Ectodermal cell (in vitro differentiated cells): ENCODE results near the gene SYT5.
"Not testable (repeated sequence)": the region's sequence is repeated elsewhere in the genome, so short reads cannot be mapped to it uniquely, and the experiment has no call there.

Experiments used
- H3K27ac ChIP-seq: 2 replicates; pipeline ENCODE4 v1.7.0; 2013; ENCODE audit warnings: mild to moderate bottlenecking, low read depth, low read length; ENCODE audit not compliant: insufficient read depth, poor library complexity, severe bottlenecking
- H3K27me3 ChIP-seq: 2 replicates; pipeline ENCODE4 v1.7.0; 2013; ENCODE audit warnings: mild to moderate bottlenecking, low read length; ENCODE audit not compliant: insufficient read depth, control insufficient read depth, poor library complexity, severe bottlenecking
- H3K36me3 ChIP-seq: one replicate; pipeline ENCODE4 v1.7.0; 2013; ENCODE audit warnings: low read length; ENCODE audit not compliant: control insufficient read depth, insufficient read depth
- H3K4me1 ChIP-seq: one replicate; pipeline ENCODE4 v1.7.0; 2013; ENCODE audit warnings: low read length; ENCODE audit not compliant: control insufficient read depth, insufficient read depth
- H3K4me3 ChIP-seq: 2 replicates; pipeline ENCODE4 v1.7.0; 2013; ENCODE audit warnings: low read depth, low read length, control low read depth; ENCODE audit not compliant: insufficient read depth
- H3K9me3 ChIP-seq: 2 replicates; pipeline ENCODE4 v1.7.0; 2013; ENCODE audit warnings: mild to moderate bottlenecking, low read length, moderate library complexity; ENCODE audit not compliant: control insufficient read depth
- WGBS, 2 experiments: methylation state at CpG; one replicate each; pipeline ENCODE4 v1.1.7; 2013; ENCODE audit warnings: missing lambda C conversion rate in 2 of 2; 5-methylcytosine and 5-hydroxymethylcytosine counted together

Gene SYT5

GRCh38 chr19:55224679-55225414 is 44.8 kb upstream of the SYT5 start:
- H3K4me3 ChIP-seq, H3K27me3 ChIP-seq, H3K9me3 ChIP-seq, H3K36me3 ChIP-seq, H3K4me1 ChIP-seq: not testable (repeated sequence)
- H3K27ac ChIP-seq = peak overlapping the region; percentile 16
- 73 to 79% methylated on average over 10 to 11 of the region's 11 CpGs for WGBS, 2 experiments

DNA sequence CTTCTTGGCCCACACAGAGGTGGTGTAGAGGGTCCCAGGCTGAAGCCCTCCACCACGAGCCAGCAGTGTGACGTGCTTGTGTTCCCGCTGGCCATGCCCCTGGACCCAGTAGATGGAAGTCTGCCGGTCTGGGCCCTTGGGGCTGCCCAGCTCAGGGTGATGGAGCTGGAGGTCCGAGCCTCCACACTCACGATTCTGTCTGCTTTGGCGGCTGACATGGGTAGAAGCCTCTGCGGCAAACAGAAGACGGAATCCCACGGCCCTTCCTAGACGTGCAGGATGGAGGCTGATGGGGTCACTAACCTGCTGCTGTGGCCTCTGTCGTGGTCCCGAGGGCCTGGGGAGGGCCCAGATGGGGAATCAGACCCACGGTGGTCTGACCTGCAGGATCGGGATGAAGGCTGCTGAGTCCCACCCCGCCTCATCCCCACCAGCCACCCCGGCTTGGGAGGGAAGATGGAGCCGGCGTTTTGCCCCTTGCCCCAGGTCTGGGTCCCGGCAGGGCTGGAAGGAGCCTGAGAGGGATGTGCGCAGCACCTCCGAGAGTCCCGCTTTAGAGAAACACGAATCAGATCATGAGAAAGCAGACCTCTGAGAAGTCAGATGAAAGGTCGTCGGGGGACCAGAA is 44.1 kb upstream of the SYT5 start:
- 90 to 91% methylated on average over 26 of the region's 26 CpGs for WGBS, 2 experiments
- no peaks in the 10 kb centered on the region for H3K9me3 ChIP-seq
- H3K36me3 ChIP-seq = no peaks in the 10 kb centered on the region

DNA sequence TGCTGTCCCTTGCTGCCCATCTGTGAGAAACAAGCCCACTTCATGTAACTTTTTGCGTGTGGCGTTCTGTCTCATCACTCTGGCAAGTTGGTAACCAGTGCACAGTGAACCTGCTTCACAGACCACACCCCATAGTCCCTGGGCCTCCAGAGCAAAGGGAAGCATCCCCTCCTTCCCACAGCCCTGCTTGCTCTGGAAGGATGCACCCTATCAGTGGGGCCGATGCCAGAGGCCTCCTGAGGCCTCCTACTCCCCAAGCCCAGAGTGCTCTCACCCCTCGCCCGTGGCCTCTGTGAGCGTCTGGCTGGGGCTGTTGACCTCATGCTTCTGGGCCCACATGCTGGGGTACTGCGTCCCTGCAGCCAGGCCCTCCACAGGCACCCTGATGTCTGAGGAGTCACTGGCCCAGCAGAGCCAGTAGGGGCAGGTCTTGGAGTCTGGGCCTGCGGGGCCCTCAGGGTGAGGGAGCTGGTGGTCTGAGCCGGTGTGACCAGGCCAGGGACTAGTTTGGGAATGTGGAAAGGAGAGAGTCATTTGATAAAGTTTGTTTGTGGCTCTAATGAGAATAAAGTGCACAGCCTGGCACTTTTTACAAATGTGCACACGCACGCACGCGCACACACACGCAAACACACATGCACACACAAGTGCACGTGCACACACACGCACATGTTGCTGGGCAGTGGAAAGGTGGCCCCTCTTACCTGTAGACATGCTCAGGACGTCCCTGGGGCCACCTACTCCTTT is 43.4 kb upstream of the SYT5 start:
- Histone ChIP-seq H3K9me3 (no peaks in the 10 kb centered on the region), H3K27me3 (no peaks in the 10 kb centered on the region), H3K4me3 (no peak overlapping the region), H3K4me1 (no peaks in the 10 kb centered on the region), H3K27ac (peak overlapping the region; percentile 26), H3K36me3 (no peaks in the 10 kb centered on the region)
- WGBS, 2 experiments = 94 to 95% methylated on average over 17 of the region's 17 CpGs

More for the DNA sequence above, 44.1 kb upstream of the SYT5 start:
- no peaks in the 10 kb centered on the region for H3K27me3 ChIP-seq
- peak overlapping the region; percentile 26 for H3K27ac ChIP-seq
- no peak overlapping the region for H3K4me3 ChIP-seq
- no peaks in the 10 kb centered on the region for H3K4me1 ChIP-seq

DNA sequence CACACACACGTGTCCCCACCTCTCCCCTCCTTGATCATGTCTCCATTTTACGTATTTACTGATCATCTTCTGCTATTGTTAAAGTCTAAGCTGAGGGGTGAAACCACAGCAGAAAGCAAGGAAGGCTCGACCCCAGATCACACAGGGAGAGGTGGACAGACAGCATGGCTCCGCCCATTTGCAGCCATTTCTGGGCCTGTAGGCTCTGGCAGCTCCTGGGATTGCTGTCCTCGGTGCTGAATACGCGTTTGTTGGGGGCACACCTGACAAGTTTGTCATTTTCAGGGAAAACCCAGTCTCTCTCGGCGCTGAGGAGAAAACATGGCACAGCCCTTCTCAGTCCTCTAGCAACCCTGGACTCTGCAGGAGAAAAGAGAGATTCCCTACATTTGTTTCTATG is 40.4 kb upstream of the SYT5 start:
- Histone ChIP-seq H3K27me3 (no peaks in the 10 kb centered on the region), H3K27ac (no peak overlapping the region), H3K4me1 (no peaks in the 10 kb centered on the region), H3K36me3 (no peaks in the 10 kb centered on the region), H3K9me3 (no peaks in the 10 kb centered on the region), H3K4me3 (no peak overlapping the region)
- WGBS, 2 experiments = 83 to 85% methylated on average over 9 of the region's 9 CpGs

GRCh38 chr19:55216461-55217198 is 36.5 kb upstream of the SYT5 start:
- Histone ChIP-seq H3K27me3 (no peaks in the 10 kb centered on the region), H3K4me1 (no peaks in the 10 kb centered on the region), H3K27ac (peak overlapping the region; percentile 39), H3K4me3 (peak overlapping the region; percentile 39), H3K9me3 (peaks cover 3% of the 10 kb centered on the region), H3K36me3 (no peaks in the 10 kb centered on the region)
- WGBS, 2 experiments = 4 to 6% methylated on average over 36 of the region's 36 CpGs

DNA sequence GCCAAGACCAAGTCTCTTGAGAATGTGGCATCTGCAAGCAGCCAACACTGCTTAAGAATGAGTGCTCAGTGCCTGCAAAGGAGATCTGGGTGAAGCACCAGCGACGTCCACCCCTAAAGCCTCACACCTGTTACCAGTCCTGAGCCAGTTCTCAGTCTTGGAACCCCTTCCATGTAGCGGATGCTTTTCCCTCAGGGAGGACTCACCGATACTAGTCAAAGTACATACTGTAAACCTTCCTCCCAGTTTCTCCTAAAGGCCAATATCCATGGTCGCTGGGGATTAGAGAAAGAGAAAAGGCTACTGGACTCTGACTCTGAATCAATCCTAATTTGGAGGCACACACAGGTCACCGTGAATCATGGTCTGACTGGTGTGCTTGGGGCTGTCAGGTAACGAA is 33.5 kb upstream of the SYT5 start:
- H3K4me3 ChIP-seq = no peak overlapping the region
- H3K27ac ChIP-seq = no peak overlapping the region
- no peaks in the 10 kb centered on the region for H3K36me3 ChIP-seq
- peaks cover 3% of the 10 kb centered on the region for H3K9me3 ChIP-seq
- H3K4me1 ChIP-seq = no peaks in the 10 kb centered on the region
- no peaks in the 10 kb centered on the region for H3K27me3 ChIP-seq
- WGBS, 2 experiments = 90 to 91% methylated on average over 7 of the region's 7 CpGs

DNA sequence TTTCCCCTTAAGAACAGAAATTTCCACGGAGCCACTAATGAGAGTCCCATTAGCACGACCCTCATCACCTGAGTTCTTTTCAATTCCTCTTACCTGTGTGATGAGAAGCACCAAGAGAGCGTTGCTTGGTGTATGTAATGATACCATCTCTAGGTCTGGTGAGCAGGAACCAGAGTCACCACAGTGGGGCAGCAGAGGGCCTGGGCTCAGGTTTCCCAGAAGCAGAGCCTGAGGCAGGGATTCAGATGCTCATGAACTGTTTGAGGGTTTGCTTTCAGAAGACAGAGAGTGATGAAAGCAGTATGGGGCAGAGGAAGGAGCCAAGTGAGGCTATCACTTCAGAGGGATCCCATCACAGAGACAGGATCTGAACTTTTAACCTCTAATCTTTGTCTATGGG is 32.4 kb upstream of the SYT5 start:
- no peaks in the 10 kb centered on the region for H3K36me3 ChIP-seq
- no peaks in the 10 kb centered on the region for H3K27me3 ChIP-seq
- 78 to 85% methylated on average over 3 of the region's 3 CpGs for WGBS, 2 experiments
- H3K9me3 ChIP-seq = peaks cover 3% of the 10 kb centered on the region
- H3K4me3 ChIP-seq = no peak overlapping the region
- H3K4me1 ChIP-seq = no peaks in the 10 kb centered on the region
- H3K27ac ChIP-seq = no peak overlapping the region

GRCh38 chr19:55209693-55210472 is 29.8 kb upstream of the SYT5 start:
- Histone ChIP-seq H3K27ac (no peak overlapping the region), H3K4me3 (no peak overlapping the region), H3K9me3 (peaks cover 3% of the 10 kb centered on the region), H3K27me3 (no peaks in the 10 kb centered on the region), H3K36me3 (no peaks in the 10 kb centered on the region), H3K4me1 (peaks cover 2% of the 10 kb centered on the region)
- WGBS, 2 experiments = 76% methylated on average over 17 of the region's 17 CpGs

DNA sequence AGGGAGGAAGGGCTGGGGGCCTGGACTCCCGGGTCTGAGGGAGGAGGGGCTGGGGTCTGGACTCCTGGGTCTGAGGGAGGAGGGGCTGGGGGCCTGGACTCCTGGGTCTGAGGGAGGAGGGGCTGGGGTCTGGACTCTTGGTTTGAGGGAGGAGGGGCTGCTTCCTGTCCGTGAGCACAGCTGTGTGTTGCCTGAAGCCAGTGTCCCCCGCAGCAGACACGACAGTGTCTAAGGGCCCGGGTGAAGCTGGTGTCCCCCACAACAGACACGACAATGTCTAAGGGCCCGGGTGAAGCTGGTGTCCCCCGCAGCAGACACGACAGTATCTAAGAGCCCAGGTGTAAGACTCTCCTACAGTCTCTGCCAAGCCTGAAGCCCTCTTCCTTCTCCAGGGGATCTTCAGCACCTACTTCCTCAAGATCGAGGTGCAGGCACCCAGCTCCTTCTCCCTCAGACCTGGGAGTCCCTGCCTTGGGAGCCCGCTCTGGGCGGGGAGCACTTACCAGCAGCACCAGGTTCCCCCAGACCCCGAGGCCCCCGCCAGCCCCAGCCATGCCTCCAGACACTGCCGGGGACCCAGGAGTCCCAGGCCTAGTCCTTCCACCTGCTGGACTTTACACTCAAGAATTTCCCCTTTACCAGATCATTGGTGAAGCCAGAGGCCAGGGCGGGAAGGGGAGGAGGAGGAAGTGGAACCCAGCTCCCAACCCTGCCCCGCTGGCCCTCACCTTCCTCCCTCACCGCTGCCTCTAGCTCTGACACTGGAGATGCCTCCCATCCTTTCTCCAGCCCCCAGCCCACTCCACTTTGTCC is 29.0 kb upstream of the SYT5 start, which contains the start of gene PTPRH:
TSS of gene PTPRH (minus strand) at position 622 of the 813 bp plus-strand sequence. CDS start at position 554, 68 bp downstream.
- 74 to 80% methylated on average over 17 of the region's 18 CpGs for WGBS, 2 experiments

More for the DNA sequence above, 29.0 kb upstream of the SYT5 start, which contains the start of gene PTPRH:
- no peak within 1 kb of the TSS for H3K27ac ChIP-seq
- no peak within 1 kb of the TSS for H3K4me3 ChIP-seq
- H3K36me3 ChIP-seq = no peaks in the 10 kb centered on the region
- H3K27me3 ChIP-seq = no peaks in the 10 kb centered on the region
- peaks cover 2% of the 10 kb centered on the region for H3K4me1 ChIP-seq
- peaks cover 3% of the 10 kb centered on the region for H3K9me3 ChIP-seq
